ENCODE data around the gene TROAP. TPM values are rescaled to one million over a fixed set of nuclear protein-coding genes. Genes with fewer than 3 reads are reported as not detected.
"Not testable (repeated sequence)": the region's sequence is repeated elsewhere in the genome, so short reads cannot be mapped to it uniquely, and the experiment has no call there.

TROAP gene
- total and polyA plus RNA-seq, 4 donors, result 0.97 to 17.5 (median 2.0) TPM; not detected in 1

- H3K4me1 ChIP-seq (ENCODE audit: control insufficient read depth in 4 of 4, insufficient read depth in 4 of 4, low read length in 3 of 4), result no peaks in the 10 kb centered on the region
- no peak for DNase-seq (ENCODE audit: low spot score)
- H3K27me3 ChIP-seq (ENCODE audit: control insufficient read depth in 4 of 4, insufficient read depth in 4 of 4, low read length in 3 of 4), result peaks cover 0 to 3% (median 0%) of the 10 kb centered on the region in 4 donors
- H3K27ac ChIP-seq (ENCODE audit: low read depth in 1 of 2, low read length in 2 of 2), result no peak overlapping the region
- no peak for TF ChIP-seq REST (IDR thresholded peaks at IDR 0.05)
- no peak for TF ChIP-seq SP1 (IDR thresholded peaks at IDR 0.05)
- no peak for TF ChIP-seq RXRA (IDR thresholded peaks at IDR 0.05)
- no peak for TF ChIP-seq JUND (IDR thresholded peaks at IDR 0.05)
- TF ChIP-seq FOXA2 (IDR thresholded peaks at IDR 0.05), result no peak
- no peak for TF ChIP-seq ATF3 (IDR thresholded peaks at IDR 0.05)
- no peak for TF ChIP-seq HNF4A (conservative IDR thresholded peaks at IDR 0.05)
- no peak for TF ChIP-seq MAX (IDR thresholded peaks at IDR 0.05)
- no peak for TF ChIP-seq CTCF (IDR thresholded peaks at IDR 0.05; ENCODE audit: low read depth, low read length, missing input control)
- no peak for TF ChIP-seq TAF1 (conservative IDR thresholded peaks at IDR 0.05)
- no peak for TF ChIP-seq FOXA1 (IDR thresholded peaks at IDR 0.05)
- H3K9ac ChIP-seq (ENCODE audit: low read depth in 1 of 2, low read length in 2 of 2), result no peak overlapping the region
- no peaks in the 10 kb centered on the region for H3K36me3 ChIP-seq (ENCODE audit: control insufficient read depth in 4 of 4, insufficient read depth in 3 of 4, low read depth in 1 of 4, low read length in 3 of 4)
- 62% methylated on average over 6 of the region's 6 CpGs for whole genome bisulfite sequencing
- H3K9me3 ChIP-seq (ENCODE audit: control insufficient read depth in 4 of 4, low read length in 3 of 4), result no peaks in the 10 kb centered on the region
- H3K4me3 ChIP-seq (ENCODE audit: low read depth in 1 of 3, low read length in 3 of 3), result no peak overlapping the region
Measured at GRCh38 chr12:49305762-49306510, 17.1 kb upstream of the TROAP start.

GRCh38 chr12:49309386-49309785, 13.7 kb upstream of the TROAP start:
- no peak overlapping the region for H3K9ac ChIP-seq (ENCODE audit: low read depth in 1 of 2, low read length in 2 of 2)
- no peaks in the 10 kb centered on the region for H3K4me1 ChIP-seq (ENCODE audit: control insufficient read depth in 4 of 4, insufficient read depth in 4 of 4, low read length in 3 of 4)
- H3K36me3 ChIP-seq (ENCODE audit: control insufficient read depth in 4 of 4, insufficient read depth in 3 of 4, low read depth in 1 of 4, low read length in 3 of 4), result no peaks in the 10 kb centered on the region
- no peaks in the 10 kb centered on the region for H3K27me3 ChIP-seq (ENCODE audit: control insufficient read depth in 4 of 4, insufficient read depth in 4 of 4, low read length in 3 of 4)
- 95% methylated on average over 7 of the region's 7 CpGs for WGBS
- no peaks in the 10 kb centered on the region for H3K9me3 ChIP-seq (ENCODE audit: control insufficient read depth in 4 of 4, low read length in 3 of 4)
- no peak overlapping the region for H3K27ac ChIP-seq (ENCODE audit: low read depth in 1 of 2, low read length in 2 of 2)
- no peak for DNase-seq (ENCODE audit: low spot score)
- no peak overlapping the region for H3K4me3 ChIP-seq (ENCODE audit: low read depth in 1 of 3, low read length in 3 of 3)
- no peak for TF ChIP-seq FOXA2 (IDR thresholded peaks at IDR 0.05)
- TF ChIP-seq JUND (IDR thresholded peaks at IDR 0.05), result no peak

- H3K4me1 ChIP-seq (ENCODE audit: control insufficient read depth in 4 of 4, insufficient read depth in 4 of 4, low read length in 3 of 4); H3K9me3 ChIP-seq (ENCODE audit: control insufficient read depth in 4 of 4, low read length in 3 of 4); H3K27ac ChIP-seq (ENCODE audit: low read depth in 1 of 2, low read length in 2 of 2); H3K36me3 ChIP-seq (ENCODE audit: control insufficient read depth in 4 of 4, insufficient read depth in 3 of 4, low read depth in 1 of 4, low read length in 3 of 4); DNase-seq (ENCODE audit: low spot score); H3K4me3 ChIP-seq (ENCODE audit: low read depth in 1 of 3, low read length in 3 of 3); H3K27me3 ChIP-seq (ENCODE audit: control insufficient read depth in 4 of 4, insufficient read depth in 4 of 4, low read length in 3 of 4); H3K9ac ChIP-seq (ENCODE audit: low read depth in 1 of 2, low read length in 2 of 2): not testable (repeated sequence)
- WGBS, result 68% methylated on average over 2 of the region's 3 CpGs
Measured at GRCh38 chr12:49310451-49311000, 12.5 kb upstream of the TROAP start.

Measured in liver (tissue), 9 donors.